Measurements from ENCODE around the gene ATP13A2. TPM values are rescaled to one million over a fixed set of nuclear protein-coding genes. Genes with fewer than 3 reads are reported as not detected.
"Not testable (repeated sequence)": the region's sequence is repeated elsewhere in the genome, so short reads cannot be mapped to it uniquely, and the experiment has no call there.

Gene ATP13A2
- polyA plus RNA-seq, 4 donors = 14.6 to 33.7 (median 17.4) TPM

DNA sequence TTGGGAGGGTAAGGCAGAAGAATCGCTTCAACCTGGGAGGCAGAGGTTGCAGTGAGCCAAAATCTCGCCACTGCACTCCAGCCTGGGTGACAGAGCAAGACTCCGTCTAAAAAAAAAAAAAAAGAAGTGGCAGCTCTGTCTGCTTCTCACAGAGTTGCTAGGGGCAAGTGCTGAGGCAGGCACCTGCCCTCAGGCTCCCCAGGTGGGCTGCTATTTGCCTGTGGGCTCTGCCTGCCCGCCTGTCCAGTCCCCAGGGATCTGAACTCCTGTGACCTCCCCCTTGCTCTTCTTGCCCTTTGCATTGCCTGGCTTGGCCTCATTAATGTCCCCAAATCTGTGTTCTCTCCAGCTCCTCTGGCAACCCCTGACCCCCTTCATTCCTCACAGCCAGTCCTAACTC lies 59.4 kb downstream of the ATP13A2 start:
- WGBS, 3 donors = 89 to 93% (median 89%) methylated on average over 4 of the region's 4 CpGs
- not testable (repeated sequence) for H3K27me3 ChIP-seq (ENCODE audit: control insufficient read depth in 3 of 3, insufficient read depth in 3 of 3, low read length in 3 of 3); H3K27ac ChIP-seq (ENCODE audit: low read depth in 1 of 3, low read length in 2 of 3); DNase-seq; H3K4me3 ChIP-seq (ENCODE audit: low read depth in 1 of 3, low read length in 3 of 3); FAIRE-seq; H3K4me1 ChIP-seq (ENCODE audit: control insufficient read depth in 3 of 3, insufficient read depth in 2 of 3, low read depth in 1 of 3, low read length in 2 of 3); H3K9me3 ChIP-seq (ENCODE audit: control insufficient read depth in 2 of 2, insufficient read depth in 1 of 2, low read depth in 1 of 2, low read length in 1 of 2)
- peaks cover 0 to 20% (median 2%) of the 10 kb centered on the region in 3 donors for H3K36me3 ChIP-seq (ENCODE audit: control insufficient read depth in 3 of 3, insufficient read depth in 2 of 3, low read depth in 1 of 3, low read length in 3 of 3)

DNA sequence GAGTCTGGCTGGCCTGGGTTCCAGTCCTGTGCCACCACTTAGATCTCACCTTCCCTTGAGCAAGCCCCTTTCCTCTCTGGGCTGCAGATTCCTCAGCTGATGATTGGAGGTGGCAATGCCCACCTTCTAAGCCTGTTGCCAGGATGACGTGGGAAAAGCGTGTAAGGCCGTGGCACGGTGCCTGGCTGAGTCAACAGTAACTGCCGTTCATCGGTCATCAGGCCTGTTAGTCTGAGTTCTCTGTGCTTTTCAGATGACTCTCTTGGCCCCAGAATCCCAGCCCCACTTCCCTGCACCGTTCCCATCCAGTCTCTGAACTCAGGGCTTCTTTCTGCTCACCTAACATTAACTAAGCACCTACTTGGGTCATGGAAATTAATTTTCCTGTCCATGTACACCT lies 62.7 kb downstream of the ATP13A2 start:
- not testable (repeated sequence) for FAIRE-seq
- 29 to 64% (median 48%) methylated on average over 7 of the region's 7 CpGs for WGBS, 3 donors

DNA sequence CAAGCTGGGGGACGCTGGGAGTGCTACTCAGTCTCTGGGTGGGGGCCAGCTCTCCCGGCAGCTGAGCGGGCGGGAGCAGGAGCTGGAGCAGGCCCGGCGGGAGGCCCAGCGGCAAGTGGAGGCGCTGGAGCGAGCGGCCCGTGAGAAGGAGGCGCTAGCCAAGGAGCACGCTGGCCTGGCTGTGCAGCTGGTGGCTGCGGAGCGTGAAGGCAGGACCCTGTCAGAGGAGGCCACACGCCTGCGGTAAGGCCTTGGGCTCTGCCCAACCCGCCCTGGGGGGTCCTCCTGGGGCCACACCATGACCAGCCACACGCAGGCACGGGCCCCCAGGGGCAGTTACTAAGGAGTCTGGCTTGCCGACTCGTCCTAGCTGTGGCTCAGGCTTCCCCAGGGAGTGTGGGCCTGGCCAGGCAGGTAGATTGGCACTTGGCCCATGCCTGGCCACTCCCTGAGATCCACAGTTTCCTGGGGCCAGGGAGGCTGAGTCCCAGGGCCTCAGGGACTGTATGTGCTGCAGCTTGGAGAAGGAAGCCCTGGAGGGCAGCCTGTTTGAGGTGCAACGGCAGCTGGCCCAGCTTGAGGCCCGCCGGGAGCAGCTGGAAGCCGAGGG lies 63.3 kb downstream of the ATP13A2 start:
- not testable (repeated sequence) for H3K27me3 ChIP-seq (ENCODE audit: control insufficient read depth in 3 of 3, insufficient read depth in 3 of 3, low read length in 3 of 3); H3K9me3 ChIP-seq (ENCODE audit: control insufficient read depth in 2 of 2, insufficient read depth in 1 of 2, low read depth in 1 of 2, low read length in 1 of 2); FAIRE-seq; H3K27ac ChIP-seq (ENCODE audit: low read depth in 1 of 3, low read length in 2 of 3); H3K4me1 ChIP-seq (ENCODE audit: control insufficient read depth in 3 of 3, insufficient read depth in 2 of 3, low read depth in 1 of 3, low read length in 2 of 3); H3K4me3 ChIP-seq (ENCODE audit: low read depth in 1 of 3, low read length in 3 of 3)
- DNase-seq = peak in 1 of 2 donors; percentile 74
- WGBS, 3 donors = 38 to 78% (median 47%) methylated on average over 26 of the region's 26 CpGs
- peaks cover 0 to 19% (median 0%) of the 10 kb centered on the region in 3 donors for H3K36me3 ChIP-seq (ENCODE audit: control insufficient read depth in 3 of 3, insufficient read depth in 2 of 3, low read depth in 1 of 3, low read length in 3 of 3)

More for the DNA sequence above, 62.7 kb downstream of the ATP13A2 start:
- not testable (repeated sequence) for H3K9me3 ChIP-seq (ENCODE audit: control insufficient read depth in 2 of 2, insufficient read depth in 1 of 2, low read depth in 1 of 2, low read length in 1 of 2); H3K4me3 ChIP-seq (ENCODE audit: low read depth in 1 of 3, low read length in 3 of 3); H3K27ac ChIP-seq (ENCODE audit: low read depth in 1 of 3, low read length in 2 of 3); H3K4me1 ChIP-seq (ENCODE audit: control insufficient read depth in 3 of 3, insufficient read depth in 2 of 3, low read depth in 1 of 3, low read length in 2 of 3); H3K27me3 ChIP-seq (ENCODE audit: control insufficient read depth in 3 of 3, insufficient read depth in 3 of 3, low read length in 3 of 3)
- peaks cover 0 to 15% (median 0%) of the 10 kb centered on the region in 3 donors for H3K36me3 ChIP-seq (ENCODE audit: control insufficient read depth in 3 of 3, insufficient read depth in 2 of 3, low read depth in 1 of 3, low read length in 3 of 3)
- DNase-seq = peak in 1 of 2 donors; percentile 26

DNA sequence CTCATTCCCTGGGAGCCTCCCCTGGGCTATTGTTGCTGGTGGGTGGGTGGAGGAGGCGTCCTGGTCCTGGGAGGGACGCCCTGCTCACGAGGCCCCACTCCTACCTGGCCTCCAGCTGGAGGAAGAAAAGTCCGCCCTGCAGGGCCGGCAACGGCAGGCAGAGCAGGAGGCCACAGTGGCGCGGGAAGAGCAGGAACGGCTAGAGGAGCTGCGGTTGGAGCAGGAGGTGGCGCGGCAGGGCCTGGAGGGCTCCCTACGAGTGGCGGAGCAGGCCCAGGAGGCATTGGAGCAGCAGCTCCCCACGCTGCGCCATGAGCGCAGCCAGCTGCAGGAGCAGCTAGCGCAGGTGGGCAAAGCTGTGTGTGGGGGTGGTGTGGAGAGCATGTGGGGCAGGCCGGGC lies 65.1 kb downstream of the ATP13A2 start:
- 90 to 96% (median 92%) methylated on average over 18 to 19 of the region's 19 CpGs for WGBS, 3 donors
- peaks cover 0 to 19% (median 0%) of the 10 kb centered on the region in 3 donors for H3K36me3 ChIP-seq (ENCODE audit: control insufficient read depth in 3 of 3, insufficient read depth in 2 of 3, low read depth in 1 of 3, low read length in 3 of 3)
- DNase-seq (no peak), FAIRE-seq (no peak)
- no peak overlapping the region for H3K4me3 ChIP-seq (ENCODE audit: low read depth in 1 of 3, low read length in 3 of 3)
- H3K27ac ChIP-seq (ENCODE audit: low read depth in 1 of 3, low read length in 2 of 3) = no peak overlapping the region
- no peaks in the 10 kb centered on the region for H3K27me3 ChIP-seq (ENCODE audit: control insufficient read depth in 3 of 3, insufficient read depth in 3 of 3, low read length in 3 of 3)
- H3K4me1 ChIP-seq (ENCODE audit: control insufficient read depth in 3 of 3, insufficient read depth in 2 of 3, low read depth in 1 of 3, low read length in 2 of 3) = no peaks in the 10 kb centered on the region
- H3K9me3 ChIP-seq (ENCODE audit: control insufficient read depth in 2 of 2, insufficient read depth in 1 of 2, low read depth in 1 of 2, low read length in 1 of 2) = no peaks in the 10 kb centered on the region

DNA sequence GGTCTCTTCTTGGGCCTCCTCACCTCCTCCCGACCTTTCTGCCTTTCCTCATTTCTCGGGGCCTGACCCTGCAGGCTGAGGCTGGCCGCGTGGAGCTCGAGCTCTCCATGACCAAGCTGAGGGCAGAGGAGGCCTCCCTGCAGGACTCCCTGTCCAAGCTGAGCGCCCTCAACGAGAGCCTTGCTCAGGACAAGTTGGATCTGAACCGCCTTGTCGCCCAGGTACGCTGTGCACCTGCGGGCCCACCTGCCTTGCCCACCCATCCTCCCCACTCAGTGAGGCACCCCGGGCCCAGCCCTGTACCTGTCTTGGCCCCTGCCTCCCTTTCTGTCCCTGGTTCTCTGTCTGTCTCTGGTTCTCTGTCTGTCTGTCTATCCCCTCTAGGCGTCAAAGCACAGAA lies 65.5 kb downstream of the ATP13A2 start:
- FAIRE-seq; DNase-seq; H3K4me3 ChIP-seq (ENCODE audit: low read depth in 1 of 3, low read length in 3 of 3); H3K4me1 ChIP-seq (ENCODE audit: control insufficient read depth in 3 of 3, insufficient read depth in 2 of 3, low read depth in 1 of 3, low read length in 2 of 3); H3K9me3 ChIP-seq (ENCODE audit: control insufficient read depth in 2 of 2, insufficient read depth in 1 of 2, low read depth in 1 of 2, low read length in 1 of 2); H3K27me3 ChIP-seq (ENCODE audit: control insufficient read depth in 3 of 3, insufficient read depth in 3 of 3, low read length in 3 of 3); H3K27ac ChIP-seq (ENCODE audit: low read depth in 1 of 3, low read length in 2 of 3): not testable (repeated sequence)
- 84 to 89% (median 89%) methylated on average over 8 to 13 of the region's 13 CpGs for WGBS, 3 donors
- peaks cover 0 to 19% (median 0%) of the 10 kb centered on the region in 3 donors for H3K36me3 ChIP-seq (ENCODE audit: control insufficient read depth in 3 of 3, insufficient read depth in 2 of 3, low read depth in 1 of 3, low read length in 3 of 3)

DNA sequence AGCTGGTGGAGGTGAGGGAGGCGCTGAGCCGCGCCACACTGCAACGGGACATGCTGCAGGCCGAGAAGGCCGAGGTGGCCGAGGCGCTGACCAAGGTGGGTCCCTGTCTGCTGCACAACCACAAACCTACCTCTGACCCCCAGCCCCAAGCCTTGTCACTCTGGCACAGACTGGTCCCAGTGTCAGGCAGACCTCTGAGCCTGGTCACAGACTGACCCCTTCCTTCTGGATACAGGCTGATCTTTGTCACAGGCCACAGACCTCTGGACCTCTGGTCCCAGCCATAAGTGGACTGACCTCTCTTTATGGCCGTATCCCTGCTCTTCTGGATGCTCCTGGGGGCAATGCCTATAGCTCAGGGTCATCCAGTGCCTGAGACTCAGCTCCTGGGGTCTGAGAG lies 66.2 kb downstream of the ATP13A2 start:
- 81 to 91% (median 87%) methylated on average over 1 to 9 of the region's 9 CpGs for WGBS, 3 donors
- not testable (repeated sequence) for DNase-seq; H3K27ac ChIP-seq (ENCODE audit: low read depth in 1 of 3, low read length in 2 of 3); FAIRE-seq; H3K27me3 ChIP-seq (ENCODE audit: control insufficient read depth in 3 of 3, insufficient read depth in 3 of 3, low read length in 3 of 3); H3K4me1 ChIP-seq (ENCODE audit: control insufficient read depth in 3 of 3, insufficient read depth in 2 of 3, low read depth in 1 of 3, low read length in 2 of 3); H3K4me3 ChIP-seq (ENCODE audit: low read depth in 1 of 3, low read length in 3 of 3); H3K9me3 ChIP-seq (ENCODE audit: control insufficient read depth in 2 of 2, insufficient read depth in 1 of 2, low read depth in 1 of 2, low read length in 1 of 2)
- H3K36me3 ChIP-seq (ENCODE audit: control insufficient read depth in 3 of 3, insufficient read depth in 2 of 3, low read depth in 1 of 3, low read length in 3 of 3) = peaks cover 0 to 19% (median 0%) of the 10 kb centered on the region in 3 donors

DNA sequence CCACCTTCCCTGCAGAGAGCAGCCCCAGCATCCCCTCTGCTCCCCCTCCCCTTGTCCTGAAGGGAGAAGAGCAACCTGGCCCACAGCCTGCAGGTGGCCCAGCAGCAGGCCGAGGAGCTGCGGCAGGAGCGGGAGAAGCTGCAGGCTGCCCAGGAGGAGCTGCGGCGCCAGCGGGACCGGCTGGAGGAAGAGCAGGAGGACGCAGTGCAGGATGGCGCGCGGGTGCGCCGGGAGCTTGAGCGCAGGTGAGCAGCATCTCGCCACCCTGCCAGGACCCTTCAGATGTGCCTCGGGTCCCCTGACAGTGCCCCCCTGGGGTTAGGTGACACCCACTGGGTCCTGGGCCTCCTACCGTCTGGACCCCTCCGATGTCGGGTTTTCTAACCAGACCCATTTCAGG lies 67.7 kb downstream of the ATP13A2 start:
- FAIRE-seq = no peak
- Histone ChIP-seq H3K4me1 (ENCODE audit: control insufficient read depth in 3 of 3, insufficient read depth in 2 of 3, low read depth in 1 of 3, low read length in 2 of 3) (no peaks in the 10 kb centered on the region), H3K27me3 (ENCODE audit: control insufficient read depth in 3 of 3, insufficient read depth in 3 of 3, low read length in 3 of 3) (no peaks in the 10 kb centered on the region), H3K4me3 (ENCODE audit: low read depth in 1 of 3, low read length in 3 of 3) (no peak overlapping the region), H3K36me3 (ENCODE audit: control insufficient read depth in 3 of 3, insufficient read depth in 2 of 3, low read depth in 1 of 3, low read length in 3 of 3) (peaks cover 0 to 19% (median 0%) of the 10 kb centered on the region in 3 donors), H3K27ac (ENCODE audit: low read depth in 1 of 3, low read length in 2 of 3) (no peak overlapping the region), H3K9me3 (ENCODE audit: control insufficient read depth in 2 of 2, insufficient read depth in 1 of 2, low read depth in 1 of 2, low read length in 1 of 2) (no peaks in the 10 kb centered on the region)
- WGBS, 3 donors = 93 to 95% (median 95%) methylated on average over 16 to 19 of the region's 19 CpGs
- no peak for DNase-seq

DNA sequence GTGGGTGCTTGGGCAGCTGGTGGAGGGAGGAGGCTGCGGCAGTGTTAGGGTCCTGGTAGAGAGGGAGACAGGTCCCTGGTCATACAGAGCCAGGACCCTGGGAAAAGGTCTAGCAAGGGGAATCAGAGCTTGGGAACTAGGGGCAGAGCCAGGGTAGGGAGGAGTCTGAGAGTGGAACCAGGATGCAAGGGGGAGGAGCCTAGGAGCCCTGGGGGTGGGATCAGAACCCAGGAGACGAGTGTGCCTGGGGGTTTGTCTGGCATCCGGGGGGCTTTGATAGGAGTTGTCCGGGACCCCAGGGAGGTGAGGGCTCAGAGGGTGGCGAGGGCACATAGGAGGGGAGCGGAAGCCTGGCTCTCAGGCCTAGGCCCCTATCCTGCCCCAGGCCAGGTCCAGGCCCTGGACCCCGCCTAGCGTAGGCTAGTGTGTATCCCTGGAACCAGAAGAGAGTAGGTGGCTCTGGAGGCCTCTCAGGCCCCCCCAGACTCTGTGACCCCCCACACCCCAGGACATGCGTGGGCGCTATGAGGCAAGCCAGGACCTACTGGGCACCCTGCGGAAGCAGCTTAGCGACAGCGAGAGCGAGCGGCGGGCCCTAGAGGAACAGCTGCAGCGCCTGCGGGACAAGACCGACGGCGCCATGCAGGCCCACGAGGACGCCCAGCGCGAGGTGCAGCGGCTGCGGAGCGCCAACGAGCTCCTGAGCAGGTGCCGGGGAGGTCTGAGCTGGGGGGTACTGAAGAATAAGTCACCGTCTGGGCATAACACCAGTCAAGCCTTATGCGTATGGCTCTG lies 72.1 kb downstream of the ATP13A2 start:
- not testable (repeated sequence) for H3K4me3 ChIP-seq (ENCODE audit: low read depth in 1 of 3, low read length in 3 of 3); FAIRE-seq; H3K27ac ChIP-seq (ENCODE audit: low read depth in 1 of 3, low read length in 2 of 3); H3K27me3 ChIP-seq (ENCODE audit: control insufficient read depth in 3 of 3, insufficient read depth in 3 of 3, low read length in 3 of 3); H3K9me3 ChIP-seq (ENCODE audit: control insufficient read depth in 2 of 2, insufficient read depth in 1 of 2, low read depth in 1 of 2, low read length in 1 of 2); DNase-seq; H3K4me1 ChIP-seq (ENCODE audit: control insufficient read depth in 3 of 3, insufficient read depth in 2 of 3, low read depth in 1 of 3, low read length in 2 of 3)
- H3K36me3 ChIP-seq (ENCODE audit: control insufficient read depth in 3 of 3, insufficient read depth in 2 of 3, low read depth in 1 of 3, low read length in 3 of 3) = peaks cover 0 to 20% (median 0%) of the 10 kb centered on the region in 3 donors
- WGBS, 3 donors = 95 to 96% (median 95%) methylated on average over 31 to 32 of the region's 32 CpGs

Data from small intestine (tissue), 7 donors.